ENCODE results near the gene GHDC. TPM values are rescaled to one million over a fixed set of nuclear protein-coding genes. Genes with fewer than 3 reads are reported as not detected.
A peak's percentile ranks its signal among the peaks of the same experiment; 100 is the strongest.
"Not testable (repeated sequence)": the region's sequence is repeated elsewhere in the genome, so short reads cannot be mapped to it uniquely, and the experiment has no call there.

The GHDC gene
- total RNA-seq, 4 donors from 2014 or later, result 10.8 to 34.6 (median 32.2) TPM

- whole genome bisulfite sequencing, 2 donors (ENCODE audit: low coverage in 1 of 2), result 58% methylated on average over 3 of the region's 3 CpGs; no CpG with 5 or more reads in 1 of the 2 donors
- intact Hi-C loops (cut with DNase I; ENCODE audit: low total_unique reads) (no loop called here), in situ Hi-C loops (cut with MboI; ENCODE audit: low pct_ligation_motif_present in 1 of 4, low pct_unique_long_range_greater_than_20kb in 1 of 4, low sequenced_read_pairs in 3 of 4) (no loop called here)
- peak; percentile 44 for DNase-seq
- Histone ChIP-seq H3K4me3 (no peak overlapping the region), H3K36me3 (peaks cover 0 to 27% (median 13%) of the 10 kb centered on the region in 4 donors), H3K4me1 (no peaks in the 10 kb centered on the region), H3K9me3 (no peaks in the 10 kb centered on the region), H3K27ac (no peak overlapping the region), H3K27me3 (no peaks in the 10 kb centered on the region)
- TF ChIP-seq EP300 (IDR thresholded peaks at IDR 0.05; ENCODE audit: low read depth) (no peak), POLR2A (IDR thresholded peaks at IDR 0.05) (no peak), POLR2AphosphoS5 (IDR thresholded peaks at IDR 0.05) (no peak)
- TF ChIP-seq, protein P1, sequence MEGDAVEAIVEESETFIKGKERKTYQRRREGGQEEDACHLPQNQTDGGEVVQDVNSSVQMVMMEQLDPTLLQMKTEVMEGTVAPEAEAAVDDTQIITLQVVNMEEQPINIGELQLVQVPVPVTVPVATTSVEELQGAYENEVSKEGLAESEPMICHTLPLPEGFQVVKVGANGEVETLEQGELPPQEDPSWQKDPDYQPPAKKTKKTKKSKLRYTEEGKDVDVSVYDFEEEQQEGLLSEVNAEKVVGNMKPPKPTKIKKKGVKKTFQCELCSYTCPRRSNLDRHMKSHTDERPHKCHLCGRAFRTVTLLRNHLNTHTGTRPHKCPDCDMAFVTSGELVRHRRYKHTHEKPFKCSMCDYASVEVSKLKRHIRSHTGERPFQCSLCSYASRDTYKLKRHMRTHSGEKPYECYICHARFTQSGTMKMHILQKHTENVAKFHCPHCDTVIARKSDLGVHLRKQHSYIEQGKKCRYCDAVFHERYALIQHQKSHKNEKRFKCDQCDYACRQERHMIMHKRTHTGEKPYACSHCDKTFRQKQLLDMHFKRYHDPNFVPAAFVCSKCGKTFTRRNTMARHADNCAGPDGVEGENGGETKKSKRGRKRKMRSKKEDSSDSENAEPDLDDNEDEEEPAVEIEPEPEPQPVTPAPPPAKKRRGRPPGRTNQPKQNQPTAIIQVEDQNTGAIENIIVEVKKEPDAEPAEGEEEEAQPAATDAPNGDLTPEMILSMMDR (IDR thresholded peaks at IDR 0.05), result peak; percentile 38 to 51 (median 50)
These were observed 27.8 kb upstream of the GHDC start for GRCh38 chr17:42221886-42222745.

DNA sequence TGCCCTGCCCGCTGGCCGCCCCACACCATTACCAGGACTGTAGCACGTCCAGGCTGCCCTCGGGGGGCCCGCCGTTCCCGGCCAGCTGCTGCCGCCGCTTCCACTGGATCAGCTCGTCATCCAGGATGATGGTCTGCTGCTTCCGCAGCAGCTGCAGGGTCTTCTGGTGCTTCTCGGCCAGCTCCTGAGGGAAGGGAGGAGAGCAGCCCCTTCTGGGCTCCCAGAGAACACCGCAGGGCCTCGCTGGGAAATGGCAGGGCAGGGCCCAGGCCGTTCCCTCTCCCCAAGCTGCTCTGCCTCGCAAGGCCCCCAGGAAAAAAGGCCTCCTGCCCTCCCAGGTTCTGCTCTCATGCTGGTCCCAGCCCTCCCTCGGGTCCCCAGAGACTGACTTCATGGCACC is 25.0 kb upstream of the GHDC start:
- H3K36me3 ChIP-seq, result peaks cover 0 to 52% (median 23%) of the 10 kb centered on the region in 4 donors
- intact Hi-C loops (cut with DNase I; ENCODE audit: low total_unique reads); in situ Hi-C loops (cut with MboI; ENCODE audit: low pct_ligation_motif_present in 1 of 4, low pct_unique_long_range_greater_than_20kb in 1 of 4, low sequenced_read_pairs in 3 of 4); H3K9me3 ChIP-seq; H3K27ac ChIP-seq; H3K27me3 ChIP-seq; H3K4me1 ChIP-seq; DNase-seq; H3K4me3 ChIP-seq: not testable (repeated sequence)
- WGBS, 2 donors (ENCODE audit: low coverage in 1 of 2), result no CpG with 5 or more reads among the region's 17 CpGs

GRCh38 chr17:42214156-42214555 is 19.9 kb upstream of the GHDC start:
- in situ Hi-C loops (cut with MboI; ENCODE audit: low pct_ligation_motif_present in 1 of 4, low pct_unique_long_range_greater_than_20kb in 1 of 4, low sequenced_read_pairs in 3 of 4), result no loop called here
- 87 to 90% methylated on average over 2 of the region's 2 CpGs for WGBS, 2 donors (ENCODE audit: low coverage in 1 of 2)
- TF ChIP-seq POLR2AphosphoS5 (IDR thresholded peaks at IDR 0.05), result no peak
- TF ChIP-seq POLR2A (IDR thresholded peaks at IDR 0.05), result no peak
- TF ChIP-seq EP300 (IDR thresholded peaks at IDR 0.05; ENCODE audit: low read depth), result no peak
- TF ChIP-seq, protein P1 (IDR thresholded peaks at IDR 0.05), result no peak
- DNase-seq, result no peak
- H3K4me3 ChIP-seq, result no peak overlapping the region
- intact Hi-C loops (cut with DNase I; ENCODE audit: low total_unique reads), result no loop called here
- no peaks in the 10 kb centered on the region for H3K27me3 ChIP-seq
- no peaks in the 10 kb centered on the region for H3K9me3 ChIP-seq
- no peak overlapping the region for H3K27ac ChIP-seq
- H3K4me1 ChIP-seq, result peaks cover 0 to 3% (median 1%) of the 10 kb centered on the region in 4 donors
- H3K36me3 ChIP-seq, result peaks cover 0 to 68% (median 24%) of the 10 kb centered on the region in 4 donors

GRCh38 chr17:42212382-42212781 is 18.1 kb upstream of the GHDC start:
- peak overlapping the region; percentile 9 to 65 (median 20) for H3K27ac ChIP-seq
- WGBS, 2 donors (ENCODE audit: low coverage in 1 of 2), result 65 to 79% methylated on average over 6 to 7 of the region's 7 CpGs
- peaks cover 0 to 64% (median 22%) of the 10 kb centered on the region in 4 donors for H3K36me3 ChIP-seq
- H3K27me3 ChIP-seq, result no peaks in the 10 kb centered on the region
- no peaks in the 10 kb centered on the region for H3K9me3 ChIP-seq
- in situ Hi-C loops (cut with MboI; ENCODE audit: low pct_ligation_motif_present in 1 of 4, low pct_unique_long_range_greater_than_20kb in 1 of 4, low sequenced_read_pairs in 3 of 4) (no loop called here), intact Hi-C loops (cut with DNase I; ENCODE audit: low total_unique reads) (no loop called here)
- H3K4me3 ChIP-seq, result no peak overlapping the region
- TF ChIP-seq, protein P1 (IDR thresholded peaks at IDR 0.05), result no peak
- TF ChIP-seq POLR2AphosphoS5 (IDR thresholded peaks at IDR 0.05) (no peak), EP300 (IDR thresholded peaks at IDR 0.05; ENCODE audit: low read depth) (no peak), POLR2A (IDR thresholded peaks at IDR 0.05) (no peak)
- DNase-seq, result no peak
- peaks cover 0 to 3% (median 1%) of the 10 kb centered on the region in 4 donors for H3K4me1 ChIP-seq

Data from transverse colon (tissue), 4 donors.